OCI-LY7 (cell line): ENCODE data around the gene LUC7L3.

ENCODE experiments used
- CTCF ChIP-seq: fragments of 200-600 bp; sonication (generic); conservative IDR thresholded peaks from 2 replicates; pipeline ENCODE4 v1.5.1; 2014; ENCODE audit warnings: mild to moderate bottlenecking, antibody characterized with exemption, low read length, moderate library complexity, mixed read lengths
- EZH2phosphoT487 ChIP-seq: fragments of 200-600 bp; sonication (generic); IDR thresholded peaks from 2 replicates; pipeline ENCODE4 v1.6.1; 2018; ENCODE audit warnings: low read depth, borderline replicate concordance, mild to moderate bottlenecking, mixed run types, antibody characterized with exemption, low read length, moderate library complexity, mixed read lengths

DNA sequence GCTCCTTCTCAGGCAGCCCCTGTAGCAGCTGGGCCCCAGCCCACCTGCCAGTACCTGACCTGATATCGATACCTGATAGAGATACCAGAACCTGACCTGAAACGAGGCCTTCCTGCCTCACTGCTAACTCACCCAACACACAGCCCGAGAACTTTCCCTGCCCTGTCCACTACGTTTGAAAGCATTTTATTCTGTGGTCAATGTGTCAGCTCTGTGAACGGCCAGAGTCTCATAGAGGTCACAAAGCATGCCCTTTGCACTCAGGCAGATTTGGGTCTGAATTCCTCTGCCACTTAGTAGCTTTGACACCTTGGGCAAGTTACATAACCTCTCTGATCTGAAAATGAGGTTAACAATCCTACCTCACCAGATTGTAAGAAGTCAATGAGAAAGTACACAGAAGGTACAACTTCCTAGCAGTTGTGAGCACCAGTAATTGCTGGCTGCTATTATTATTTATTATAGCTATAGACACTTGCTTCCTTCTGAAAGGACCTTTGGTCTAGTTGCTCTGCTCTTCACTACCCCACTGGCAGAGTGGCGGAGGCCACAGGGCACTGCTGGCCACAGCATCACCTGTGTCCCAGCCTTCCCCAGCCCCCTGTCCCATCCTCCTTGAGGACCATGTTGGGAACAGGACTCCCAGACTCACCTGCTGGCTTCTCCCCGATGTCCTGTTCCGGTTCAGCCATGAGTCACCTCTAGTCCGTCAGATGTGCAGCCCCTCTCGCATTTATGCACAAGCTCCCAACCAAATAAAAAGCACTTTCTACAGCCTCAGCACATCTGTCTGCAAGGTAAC lies 47.0 kb downstream of the LUC7L3 start:
- TF ChIP-seq CTCF (no peak), EZH2phosphoT487 (no peak)
